Panc1 (cell line): Measurements from ENCODE around the gene MGRN1. TPM values are rescaled to one million over a fixed set of nuclear protein-coding genes. Genes with fewer than 3 reads are reported as not detected.

Source experiments
- ATAC-seq: fragments of 200-7000 bp; cut with Tn5 transposase; 2 replicates; pipeline ENCODE4 v1.9.1; 2020; ENCODE audit warnings: mild to moderate bottlenecking, moderate library complexity
- BruUV-seq: library from RNA; stranded (reverse); fragments of 400-500 nt; replicated peaks from 2 replicates; lab custom pipeline; 2021; lab: Mats Ljungman, UMichigan
- CTCF ChIA-PET: fragments of 300-600 bp; sonication (Branson Sonifier 250); formaldehyde crosslinking; loops from one replicate; lab custom pipeline; 2022; ENCODE audit warnings: antibody characterized with exemption; lab: Charles Lee
- POLR2A ChIA-PET: fragments of 300-600 bp; sonication (Branson Sonifier 250); formaldehyde crosslinking; loops from one replicate; lab custom pipeline; 2022; ENCODE audit warnings: antibody characterized with exemption; lab: Charles Lee
- DNase-seq: peaks from one replicate; pipeline ENCODE4 v3.0.0-alpha.2; 2010; ENCODE audit warnings: low read depth, low spot score
- H3K27ac ChIP-seq: 2 replicates; pipeline ENCODE4 v1.5.1; 2011; ENCODE audit warnings: mild to moderate bottlenecking, low read length, inconsistent platforms
- H3K27me3 ChIP-seq: fragments of 200-500 bp; sonication (Bioruptor generic); 2 replicates; pipeline ENCODE4 v1.6.0; 2014; ENCODE audit warnings: low read length, inconsistent platforms; ENCODE audit not compliant: control insufficient read depth, insufficient read depth
- H3K36me3 ChIP-seq: fragments of 200-500 bp; sonication (Bioruptor generic); 2 replicates; pipeline ENCODE4 v1.5.1; 2014; ENCODE audit warnings: inconsistent platforms, mild to moderate bottlenecking, low read length, moderate library complexity; ENCODE audit not compliant: control insufficient read depth, insufficient read depth
- H3K4me1 ChIP-seq: 2 replicates; pipeline ENCODE4 v1.5.1; 2011; ENCODE audit warnings: inconsistent platforms, mild to moderate bottlenecking, low read length, moderate library complexity; ENCODE audit not compliant: control insufficient read depth, insufficient read depth
- H3K4me3 ChIP-seq, 2 experiments: 2 replicates each; pipeline ENCODE4 v1.5.1; 2011 to 2012; ENCODE audit warnings: low read depth in 2 of 2, low read length in 2 of 2, mild to moderate bottlenecking in 2 of 2, inconsistent platforms in 1 of 2, moderate library complexity in 1 of 2
- H3K9me3 ChIP-seq: fragments of 200-500 bp; sonication (Bioruptor generic); 2 replicates; pipeline ENCODE4 v1.5.1; 2014; ENCODE audit warnings: low read depth, mild to moderate bottlenecking, inconsistent platforms, low read length, moderate library complexity; ENCODE audit not compliant: control insufficient read depth, insufficient read depth
- POLR2AphosphoS5 ChIP-seq: IDR thresholded peaks from 2 replicates; pipeline ENCODE4 v1.6.1; 2012; ENCODE audit warnings: mild to moderate bottlenecking, low read depth, low read length, moderate library complexity
- SIN3A ChIP-seq: IDR thresholded peaks from 2 replicates; pipeline ENCODE4 v1.6.1; 2012; ENCODE audit warnings: low read depth, mild to moderate bottlenecking, low read length, moderate library complexity, borderline replicate concordance; ENCODE audit not compliant: insufficient read depth
- TCF7L2 ChIP-seq: IDR thresholded peaks from 2 replicates; pipeline ENCODE4 v1.6.1; 2011; ENCODE audit warnings: mild to moderate bottlenecking, low read depth, low read length, inconsistent platforms
- in situ Hi-C: cut with HindIII; loops from 2 replicates; pipeline ENCODE4 v1.10.0; 2016; ENCODE audit warnings: low sequenced_read_pairs, low pct_unique_long_range_greater_than_20kb
- intact Hi-C: fragments of 100-400 bp; cut with micrococcal nuclease; formaldehyde crosslinking; loops from one replicate; pipeline ENCODE4 v1.10.0; 2022; ENCODE audit not compliant: unreplicated experiment
- total RNA-seq: library from RNA; stranded (reverse); gene quantifications from one replicate; pipeline ENCODE4 v1.2.1, GENCODE V29; 2021; ENCODE audit not compliant: unreplicated experiment
- TF ChIP-seq, protein P1 (sequence below): fragments of 450-650 bp; IDR thresholded peaks from 2 replicates; pipeline ENCODE4 v1.5.1; 2017; ENCODE audit warnings: mild to moderate bottlenecking
- TF ChIP-seq, protein P2 (sequence below), 2 experiments: IDR thresholded peaks; 2 replicates each; pipeline ENCODE4 v1.6.1; 2011 to 2012; ENCODE audit warnings: low read depth in 2 of 2, control low read depth in 1 of 2, low read length in 1 of 2, mild to moderate bottlenecking in 1 of 2, moderate library complexity in 1 of 2; ENCODE audit not compliant: insufficient read depth in 1 of 2

MGRN1 gene
- total RNA-seq, 1 experiment from 2014 or later: 59.7 TPM

DNA sequence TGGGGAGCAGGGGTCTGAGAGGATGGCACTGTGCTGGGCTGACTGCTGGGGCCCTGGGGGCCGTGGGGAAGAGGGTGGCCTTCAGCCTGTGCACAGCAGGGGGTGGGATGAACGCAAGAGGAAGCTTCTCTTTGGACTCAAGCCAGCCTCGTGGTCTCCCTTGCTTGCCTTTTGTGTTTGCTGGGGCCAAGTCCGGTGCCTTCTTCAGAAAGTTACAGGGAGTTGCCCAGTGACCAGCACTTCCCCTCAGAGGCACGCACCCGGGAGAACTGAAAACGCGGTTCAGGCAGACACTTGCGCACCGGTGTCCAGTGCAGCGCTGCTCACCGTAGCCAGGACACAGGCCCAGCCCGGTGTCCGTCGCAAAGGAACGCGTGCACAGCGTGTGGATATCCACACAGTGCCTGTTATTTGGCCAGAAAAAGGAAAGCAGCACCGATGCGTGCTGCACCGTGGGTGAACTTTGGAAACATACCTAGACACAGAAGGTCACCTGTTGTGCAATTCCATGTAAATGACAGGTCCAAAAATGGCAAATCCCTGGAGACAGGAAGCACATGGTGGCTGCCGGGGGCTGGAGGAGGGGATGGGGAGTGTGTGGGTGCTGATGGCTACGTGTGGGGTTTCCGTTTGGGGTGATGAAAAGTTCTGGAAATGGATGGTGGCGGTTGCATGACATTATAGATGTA lies 39.3 kb downstream of the MGRN1 start:
- H3K4me3 ChIP-seq: no peak overlapping the region
- intact Hi-C loops: no loop called here
- H3K27ac ChIP-seq: no peak overlapping the region
- ChIA-PET POLR2A (no interaction called here), CTCF (no interaction called here)
- no TSS peak for BruUV-seq
- ATAC-seq: no peak
- H3K27me3 ChIP-seq: no peaks in the 10 kb centered on the region
- in situ Hi-C loops: no loop called here
- no peaks in the 10 kb centered on the region for H3K9me3 ChIP-seq
- no peaks in the 10 kb centered on the region for H3K4me1 ChIP-seq
- no peak for DNase-seq
- H3K36me3 ChIP-seq: no peaks in the 10 kb centered on the region; the same call in 1 of the 2 replicates
- TF ChIP-seq, protein P1, sequence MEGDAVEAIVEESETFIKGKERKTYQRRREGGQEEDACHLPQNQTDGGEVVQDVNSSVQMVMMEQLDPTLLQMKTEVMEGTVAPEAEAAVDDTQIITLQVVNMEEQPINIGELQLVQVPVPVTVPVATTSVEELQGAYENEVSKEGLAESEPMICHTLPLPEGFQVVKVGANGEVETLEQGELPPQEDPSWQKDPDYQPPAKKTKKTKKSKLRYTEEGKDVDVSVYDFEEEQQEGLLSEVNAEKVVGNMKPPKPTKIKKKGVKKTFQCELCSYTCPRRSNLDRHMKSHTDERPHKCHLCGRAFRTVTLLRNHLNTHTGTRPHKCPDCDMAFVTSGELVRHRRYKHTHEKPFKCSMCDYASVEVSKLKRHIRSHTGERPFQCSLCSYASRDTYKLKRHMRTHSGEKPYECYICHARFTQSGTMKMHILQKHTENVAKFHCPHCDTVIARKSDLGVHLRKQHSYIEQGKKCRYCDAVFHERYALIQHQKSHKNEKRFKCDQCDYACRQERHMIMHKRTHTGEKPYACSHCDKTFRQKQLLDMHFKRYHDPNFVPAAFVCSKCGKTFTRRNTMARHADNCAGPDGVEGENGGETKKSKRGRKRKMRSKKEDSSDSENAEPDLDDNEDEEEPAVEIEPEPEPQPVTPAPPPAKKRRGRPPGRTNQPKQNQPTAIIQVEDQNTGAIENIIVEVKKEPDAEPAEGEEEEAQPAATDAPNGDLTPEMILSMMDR: no peak
- TF ChIP-seq, protein P2, sequence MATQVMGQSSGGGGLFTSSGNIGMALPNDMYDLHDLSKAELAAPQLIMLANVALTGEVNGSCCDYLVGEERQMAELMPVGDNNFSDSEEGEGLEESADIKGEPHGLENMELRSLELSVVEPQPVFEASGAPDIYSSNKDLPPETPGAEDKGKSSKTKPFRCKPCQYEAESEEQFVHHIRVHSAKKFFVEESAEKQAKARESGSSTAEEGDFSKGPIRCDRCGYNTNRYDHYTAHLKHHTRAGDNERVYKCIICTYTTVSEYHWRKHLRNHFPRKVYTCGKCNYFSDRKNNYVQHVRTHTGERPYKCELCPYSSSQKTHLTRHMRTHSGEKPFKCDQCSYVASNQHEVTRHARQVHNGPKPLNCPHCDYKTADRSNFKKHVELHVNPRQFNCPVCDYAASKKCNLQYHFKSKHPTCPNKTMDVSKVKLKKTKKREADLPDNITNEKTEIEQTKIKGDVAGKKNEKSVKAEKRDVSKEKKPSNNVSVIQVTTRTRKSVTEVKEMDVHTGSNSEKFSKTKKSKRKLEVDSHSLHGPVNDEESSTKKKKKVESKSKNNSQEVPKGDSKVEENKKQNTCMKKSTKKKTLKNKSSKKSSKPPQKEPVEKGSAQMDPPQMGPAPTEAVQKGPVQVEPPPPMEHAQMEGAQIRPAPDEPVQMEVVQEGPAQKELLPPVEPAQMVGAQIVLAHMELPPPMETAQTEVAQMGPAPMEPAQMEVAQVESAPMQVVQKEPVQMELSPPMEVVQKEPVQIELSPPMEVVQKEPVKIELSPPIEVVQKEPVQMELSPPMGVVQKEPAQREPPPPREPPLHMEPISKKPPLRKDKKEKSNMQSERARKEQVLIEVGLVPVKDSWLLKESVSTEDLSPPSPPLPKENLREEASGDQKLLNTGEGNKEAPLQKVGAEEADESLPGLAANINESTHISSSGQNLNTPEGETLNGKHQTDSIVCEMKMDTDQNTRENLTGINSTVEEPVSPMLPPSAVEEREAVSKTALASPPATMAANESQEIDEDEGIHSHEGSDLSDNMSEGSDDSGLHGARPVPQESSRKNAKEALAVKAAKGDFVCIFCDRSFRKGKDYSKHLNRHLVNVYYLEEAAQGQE (IDR thresholded peaks at IDR 0.05; ENCODE audit: insufficient read depth in 1 of 2, low read depth in 2 of 2, low read length in 1 of 2): no peak
- TF ChIP-seq SIN3A (no peak), POLR2AphosphoS5 (no peak), TCF7L2 (no peak)

DNA sequence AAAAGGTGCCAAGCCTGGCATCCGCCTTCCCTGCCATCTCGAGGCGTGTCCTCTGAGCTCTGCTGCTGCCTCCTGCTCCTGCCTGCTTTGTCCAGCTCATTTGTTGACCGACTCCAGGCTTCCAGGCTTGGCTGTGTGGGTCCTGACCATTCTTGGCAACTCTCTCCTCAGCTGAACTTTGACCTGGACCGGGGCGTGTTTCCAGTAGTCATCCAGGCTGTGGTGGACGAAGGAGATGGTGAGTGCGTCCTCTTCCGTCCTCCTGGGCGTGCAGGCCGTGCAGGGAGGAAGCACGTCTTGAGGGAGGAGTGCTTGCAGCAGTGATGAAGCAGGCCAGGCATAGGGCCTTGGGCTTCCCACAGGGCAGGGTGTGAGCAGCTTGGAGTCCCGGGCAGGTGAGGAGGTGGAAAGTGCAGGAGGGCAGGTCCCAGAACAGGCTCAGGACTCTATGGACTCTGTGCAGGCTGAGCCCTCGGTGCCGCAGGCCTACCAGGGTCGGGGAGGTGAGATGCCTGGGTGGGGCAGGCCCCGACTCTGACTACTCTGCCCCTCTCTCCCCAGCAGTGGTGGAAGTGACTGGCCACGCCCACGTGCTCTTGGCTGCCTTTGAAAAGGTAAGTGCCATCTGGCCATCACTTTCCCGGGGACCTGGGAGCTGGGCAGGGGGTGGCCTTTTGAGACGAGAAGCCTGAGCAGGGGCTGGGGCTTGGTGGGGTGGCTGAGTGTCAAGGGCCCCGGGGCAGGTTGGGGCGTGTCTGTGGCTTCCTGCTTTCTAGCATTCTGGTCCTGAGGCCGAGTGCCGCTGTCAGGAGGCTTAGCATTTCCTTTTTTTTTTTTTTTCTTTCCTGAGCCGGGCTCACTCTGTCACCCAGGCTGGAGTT lies 40.2 kb downstream of the MGRN1 start:
- Histone ChIP-seq H3K4me1 (no peaks in the 10 kb centered on the region), H3K36me3 (peaks cover 2% of the 10 kb centered on the region; the same call in 1 of the 2 replicates), H3K27me3 (no peaks in the 10 kb centered on the region), H3K4me3 (no peak overlapping the region), H3K9me3 (no peaks in the 10 kb centered on the region), H3K27ac (no peak overlapping the region)
- in situ Hi-C loops (no loop called here), intact Hi-C loops (no loop called here)
- ATAC-seq (no peak), DNase-seq (no peak)
- ChIA-PET POLR2A (no interaction called here), CTCF (no interaction called here)
- no TSS peak for BruUV-seq
- TF ChIP-seq SIN3A (no peak), POLR2AphosphoS5 (no peak), TCF7L2 (no peak)
- TF ChIP-seq, protein P1: no peak
- TF ChIP-seq, protein P2 (IDR thresholded peaks at IDR 0.05; ENCODE audit: insufficient read depth in 1 of 2, low read depth in 2 of 2, low read length in 1 of 2): no peak
